T-helper 2 cell treated with Interferon-gamma antibody and Interleukin-4, amounts not matched to agents 5 μg/mL and 100 μg/mL, for 36 hours (primary cell): ENCODE results near the gene EMX1.
"Not testable (repeated sequence)": the region's sequence is repeated elsewhere in the genome, so short reads cannot be mapped to it uniquely, and the experiment has no call there.

Experiments used
- DNase-seq: peaks from one replicate; pipeline ENCODE4 v3.0.0; 2021; ENCODE audit warnings: low spot score
- H3K27ac Mint-ChIP-seq: one replicate; pipeline ENCODE4 v1.8.0; 2021; ENCODE audit warnings: mild to moderate bottlenecking, mixed read lengths
- H3K27me3 Mint-ChIP-seq: one replicate; pipeline ENCODE4 v1.8.0; 2021; ENCODE audit warnings: low read depth, mixed read lengths
- H3K36me3 Mint-ChIP-seq: one replicate; pipeline ENCODE4 v1.8.0; 2021; ENCODE audit warnings: low read depth, mixed read lengths
- H3K4me1 Mint-ChIP-seq: one replicate; pipeline ENCODE4 v1.8.0; 2021; ENCODE audit warnings: low read depth, mixed read lengths
- H3K4me3 Mint-ChIP-seq: one replicate; pipeline ENCODE4 v1.8.0; 2022; ENCODE audit warnings: mild to moderate bottlenecking, moderate library complexity, mixed read lengths
- H3K9me3 Mint-ChIP-seq: one replicate; pipeline ENCODE4 v1.8.0; 2021; ENCODE audit warnings: mixed read lengths

The EMX1 gene

DNA sequence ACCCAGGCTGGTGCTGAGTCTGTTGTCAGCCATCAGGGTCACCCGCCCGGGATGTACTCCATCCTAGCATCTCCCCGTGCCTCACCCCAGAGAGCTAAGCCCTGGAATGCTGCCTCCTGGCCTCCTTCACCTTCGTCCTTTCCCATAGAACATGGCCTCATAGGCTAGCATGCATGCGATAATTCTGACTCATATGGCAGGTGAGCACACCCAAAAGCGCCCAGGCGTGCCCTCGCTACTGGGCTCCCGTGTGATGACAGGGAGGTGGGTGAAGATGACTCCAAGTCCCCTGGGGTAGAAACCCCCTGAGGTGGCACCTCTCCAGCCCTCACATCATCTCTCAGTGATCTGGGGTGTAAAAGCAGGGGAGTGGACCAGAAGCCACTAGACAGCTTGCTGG, 22.8 kb upstream of the EMX1 start:
- no peak for DNase-seq
- Mint-ChIP-seq H3K27me3 (peaks cover 27% of the 10 kb centered on the region), H3K36me3 (no peaks in the 10 kb centered on the region), H3K4me3 (no peak overlapping the region), H3K4me1 (peaks cover 1% of the 10 kb centered on the region), H3K9me3 (no peaks in the 10 kb centered on the region), H3K27ac (no peak overlapping the region)

DNA sequence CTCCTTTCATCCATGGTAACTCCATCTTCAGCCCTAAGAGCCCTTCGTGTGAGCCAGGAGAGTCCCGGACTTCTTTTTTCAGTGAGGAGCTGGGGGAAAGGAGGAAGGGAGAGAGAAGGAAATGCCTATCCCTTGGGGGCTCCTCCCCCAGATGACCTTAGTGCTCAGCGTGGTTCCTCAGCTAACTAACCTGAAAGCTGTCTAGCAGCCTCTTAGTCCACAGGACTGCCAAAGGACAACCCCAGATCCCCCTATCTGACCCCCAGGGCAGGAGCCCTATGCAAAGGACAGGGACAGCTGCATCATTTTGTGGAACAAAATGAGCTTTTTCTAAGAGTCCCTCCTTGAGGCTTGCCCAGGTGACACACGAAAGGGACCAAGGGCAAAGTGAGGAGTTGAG, 22.2 kb upstream of the EMX1 start:
- DNase-seq, result no peak
- H3K4me3 Mint-ChIP-seq, result no peak overlapping the region
- H3K4me1 Mint-ChIP-seq, result peaks cover 1% of the 10 kb centered on the region
- H3K27ac Mint-ChIP-seq, result no peak overlapping the region
- no peaks in the 10 kb centered on the region for H3K9me3 Mint-ChIP-seq
- H3K27me3 Mint-ChIP-seq, result peaks cover 28% of the 10 kb centered on the region
- no peaks in the 10 kb centered on the region for H3K36me3 Mint-ChIP-seq

DNA sequence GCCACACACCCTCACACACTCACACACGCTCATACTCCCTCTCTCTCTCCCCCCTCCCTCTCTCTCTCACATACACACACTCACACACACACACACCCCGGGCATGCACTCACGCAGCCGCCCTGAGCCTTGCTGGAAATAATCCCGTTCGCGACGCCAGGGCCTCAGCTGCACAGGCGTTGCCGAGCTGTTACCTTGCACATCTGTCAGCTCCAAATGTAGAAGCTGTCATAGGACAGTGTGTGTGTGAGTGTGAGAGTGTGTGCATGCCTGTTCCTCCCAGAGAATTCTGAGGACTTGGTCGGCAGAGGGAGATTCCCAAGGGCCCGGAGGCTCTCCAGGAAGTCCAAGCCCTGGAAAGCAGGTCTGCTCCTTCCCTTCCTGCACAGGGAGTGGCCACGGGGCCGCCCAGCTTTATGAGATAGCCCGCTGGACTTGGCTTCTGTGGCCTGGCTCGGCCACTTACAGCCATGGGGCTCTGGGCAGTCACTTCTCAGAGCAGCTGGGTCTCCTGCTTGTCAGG, 21.5 kb upstream of the EMX1 start:
- Mint-ChIP-seq H3K27ac (no peak overlapping the region), H3K9me3 (no peaks in the 10 kb centered on the region), H3K27me3 (peaks cover 32% of the 10 kb centered on the region), H3K4me1 (peaks cover 1% of the 10 kb centered on the region), H3K4me3 (no peak overlapping the region), H3K36me3 (no peaks in the 10 kb centered on the region)
- DNase-seq, result no peak

DNA sequence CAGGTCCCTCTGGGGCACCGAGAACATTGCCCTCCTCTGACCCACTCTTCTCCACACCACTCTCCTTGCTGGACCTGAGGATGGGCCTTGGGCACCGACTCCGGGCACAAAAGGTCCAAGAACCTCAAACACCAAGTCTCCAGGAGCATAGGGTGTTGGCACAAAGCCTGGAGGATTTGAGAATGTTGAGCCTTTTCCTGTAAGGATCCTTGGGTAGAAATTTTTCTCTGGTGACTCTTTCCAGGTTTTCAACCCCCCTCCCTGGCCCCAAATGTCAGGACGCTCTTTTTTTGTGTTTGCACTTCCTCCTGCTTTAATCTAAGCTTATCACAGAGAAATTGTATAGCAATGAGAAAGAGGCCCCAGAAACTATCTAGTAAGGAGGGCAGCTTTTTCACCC, 20.9 kb upstream of the EMX1 start:
- Mint-ChIP-seq H3K4me3 (no peak overlapping the region), H3K9me3 (no peaks in the 10 kb centered on the region), H3K36me3 (no peaks in the 10 kb centered on the region), H3K27me3 (peaks cover 37% of the 10 kb centered on the region), H3K27ac (no peak overlapping the region), H3K4me1 (peaks cover 1% of the 10 kb centered on the region)
- no peak for DNase-seq

DNA sequence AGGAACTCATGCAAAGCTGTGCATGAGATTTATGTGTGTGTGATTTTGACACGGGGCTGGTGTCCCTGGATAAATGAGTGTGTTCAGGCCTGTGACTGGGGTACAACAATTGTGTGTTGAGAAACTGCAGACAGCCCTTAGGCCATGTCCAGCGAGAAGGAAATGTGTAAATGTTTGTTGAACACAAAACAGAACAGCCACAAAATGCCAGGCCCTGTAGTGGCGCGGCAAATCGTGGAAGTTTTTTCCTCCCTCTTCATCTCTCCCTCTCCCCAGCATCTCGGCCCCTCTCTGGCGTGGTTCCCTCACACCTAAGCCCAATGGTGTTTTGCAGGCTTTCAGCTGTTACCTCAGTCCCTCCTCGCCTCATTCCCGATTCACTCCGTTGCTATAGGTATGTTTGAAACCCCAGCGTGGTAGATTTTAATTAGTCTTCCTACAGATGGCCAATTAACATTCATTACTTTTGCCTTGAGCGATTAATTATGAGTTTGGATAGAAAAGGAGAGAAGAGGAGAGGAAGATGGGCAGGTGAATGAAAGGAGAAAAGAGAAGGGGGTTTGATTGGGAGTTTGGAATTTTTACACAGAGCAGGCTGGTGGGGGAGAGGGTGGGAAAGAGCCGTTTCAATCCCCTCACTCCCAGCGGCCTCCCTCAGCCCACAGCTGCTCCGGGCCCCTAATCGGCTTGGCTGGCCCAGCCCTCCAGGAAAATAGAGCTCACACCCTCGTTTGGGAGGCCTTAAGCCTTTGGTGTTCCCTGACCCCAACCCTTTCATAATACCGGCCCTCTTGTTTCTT, 19.3 kb upstream of the EMX1 start:
- Mint-ChIP-seq H3K36me3 (no peaks in the 10 kb centered on the region), H3K4me1 (peaks cover 1% of the 10 kb centered on the region), H3K27ac (no peak overlapping the region), H3K27me3 (peaks cover 48% of the 10 kb centered on the region), H3K4me3 (no peak overlapping the region), H3K9me3 (no peaks in the 10 kb centered on the region)
- no peak for DNase-seq

DNA sequence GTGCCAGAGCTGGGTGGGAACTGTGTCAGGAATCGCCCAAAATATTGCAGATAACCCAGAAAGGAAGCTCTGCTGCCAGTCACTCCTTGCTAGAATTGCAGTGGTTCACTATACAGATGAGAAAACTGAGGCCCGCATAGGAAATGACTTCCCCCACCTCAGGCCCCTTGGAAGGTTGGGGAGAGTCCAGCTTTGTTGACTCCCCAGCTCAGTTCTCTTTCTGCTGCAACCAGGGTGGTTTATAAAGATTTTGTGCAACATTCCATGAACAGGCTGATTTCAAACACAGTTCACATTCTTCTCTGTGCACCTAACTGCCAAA, 18.8 kb upstream of the EMX1 start:
- H3K4me1 Mint-ChIP-seq, result peaks cover 1% of the 10 kb centered on the region
- DNase-seq, result no peak
- no peaks in the 10 kb centered on the region for H3K36me3 Mint-ChIP-seq
- peaks cover 53% of the 10 kb centered on the region for H3K27me3 Mint-ChIP-seq
- H3K4me3 Mint-ChIP-seq, result no peak overlapping the region
- H3K9me3 Mint-ChIP-seq, result no peaks in the 10 kb centered on the region
- H3K27ac Mint-ChIP-seq, result no peak overlapping the region

DNA sequence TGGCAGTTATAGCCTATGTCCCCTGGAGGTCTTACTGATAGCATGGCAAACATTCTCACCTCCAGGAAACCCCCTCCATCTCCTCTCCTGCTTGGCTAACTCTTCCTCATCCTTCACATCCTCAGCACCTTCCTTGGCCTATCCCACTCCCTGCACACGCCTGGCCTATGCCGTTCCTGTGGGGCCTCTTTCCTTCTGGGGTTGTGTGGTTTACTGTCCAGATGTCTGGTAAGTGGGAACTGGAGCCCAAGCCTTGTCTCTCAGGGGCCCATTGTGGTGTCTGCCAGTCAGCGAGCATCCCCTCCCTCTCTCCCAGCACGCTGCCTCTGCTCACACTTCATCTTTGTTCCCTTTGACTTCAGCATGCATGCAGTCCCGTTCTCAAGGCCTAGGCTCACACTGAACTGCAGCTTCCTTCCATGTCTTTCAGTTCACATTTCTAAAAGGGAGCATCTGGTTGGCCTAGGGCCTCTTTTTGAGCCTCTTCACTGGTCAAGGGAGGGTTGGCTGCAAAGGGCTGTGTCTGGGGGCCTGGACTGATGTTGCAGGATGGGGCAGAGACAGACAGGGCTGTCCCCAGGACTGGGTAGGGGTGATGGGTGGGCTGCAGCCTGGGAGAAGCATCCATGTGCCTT, 17.0 kb upstream of the EMX1 start:
- Mint-ChIP-seq H3K36me3 (no peaks in the 10 kb centered on the region), H3K27me3 (peaks cover 61% of the 10 kb centered on the region)

DNA sequence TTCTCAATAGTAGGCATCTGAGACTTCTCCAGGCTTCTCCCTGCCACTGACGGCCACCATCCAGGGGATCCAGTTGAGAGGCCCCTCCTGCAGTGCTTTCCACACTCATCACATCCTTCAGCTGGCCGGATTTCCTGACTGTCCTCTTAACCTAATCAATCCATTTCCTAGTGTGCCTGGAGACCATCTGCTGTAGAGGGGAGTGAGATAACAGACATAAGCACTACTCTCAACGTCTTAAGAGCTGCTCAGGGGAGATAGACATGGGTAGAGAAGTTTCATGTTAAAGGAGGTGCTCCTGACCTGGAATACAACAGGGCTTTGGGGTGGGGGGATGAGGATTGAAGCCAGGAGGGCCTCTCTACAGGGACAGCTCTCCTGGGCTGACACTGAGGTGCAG, 15.9 kb upstream of the EMX1 start:
- no peak overlapping the region for H3K4me3 Mint-ChIP-seq
- no peaks in the 10 kb centered on the region for H3K9me3 Mint-ChIP-seq
- no peaks in the 10 kb centered on the region for H3K36me3 Mint-ChIP-seq

More for the DNA sequence above, 17.0 kb upstream of the EMX1 start:
- Mint-ChIP-seq H3K27ac (no peak overlapping the region), H3K4me3 (no peak overlapping the region), H3K4me1 (peaks cover 1% of the 10 kb centered on the region), H3K9me3 (no peaks in the 10 kb centered on the region)
- DNase-seq, result no peak

DNA sequence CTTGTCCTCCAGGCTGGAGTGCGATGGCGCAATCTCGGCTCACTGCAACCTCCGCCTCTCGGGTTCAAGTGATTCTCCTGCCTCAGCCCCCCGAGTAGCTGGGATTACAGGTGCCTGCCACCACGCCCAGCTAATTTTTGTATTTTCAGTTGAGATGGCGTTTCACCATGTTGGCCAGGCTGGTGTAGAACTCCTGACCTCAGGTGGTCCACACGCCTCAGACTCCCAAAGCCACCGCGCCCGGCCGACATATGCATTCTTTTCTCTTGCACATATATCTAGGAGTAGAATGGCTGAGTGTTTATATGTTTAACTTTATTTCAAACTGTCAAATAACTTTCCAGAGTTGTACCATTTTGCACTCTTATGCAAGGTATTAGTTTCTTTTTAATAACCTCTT, 9.9 kb upstream of the EMX1 start:
- DNase-seq, H3K9me3 Mint-ChIP-seq, H3K36me3 Mint-ChIP-seq, H3K27ac Mint-ChIP-seq, H3K4me1 Mint-ChIP-seq, H3K4me3 Mint-ChIP-seq: not testable (repeated sequence)
- H3K27me3 Mint-ChIP-seq, result peaks cover 76% of the 10 kb centered on the region

More for the DNA sequence above, 15.9 kb upstream of the EMX1 start:
- no peaks in the 10 kb centered on the region for H3K4me1 Mint-ChIP-seq
- H3K27me3 Mint-ChIP-seq, result peaks cover 64% of the 10 kb centered on the region
- no peak for DNase-seq
- H3K27ac Mint-ChIP-seq, result no peak overlapping the region

DNA sequence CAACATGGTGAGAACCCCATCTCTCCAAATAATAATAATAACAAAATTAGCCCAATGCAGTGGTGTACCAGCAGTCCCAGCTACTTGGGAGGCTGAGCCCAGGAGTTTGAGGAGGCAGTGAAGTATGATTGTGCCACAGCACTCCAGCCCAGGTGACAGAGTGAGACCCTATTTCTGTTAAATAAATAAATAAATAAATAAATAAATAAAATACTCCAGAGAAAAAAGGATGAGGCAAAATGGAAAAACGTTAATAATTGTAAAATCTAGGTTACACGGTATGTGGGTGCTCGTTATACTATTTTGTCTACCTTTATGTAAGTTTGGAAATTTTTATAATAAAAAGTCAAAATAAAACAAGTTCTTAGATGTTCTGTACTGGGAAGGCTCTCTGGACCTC, 8.6 kb upstream of the EMX1 start:
- Mint-ChIP-seq H3K4me3 (no peak overlapping the region), H3K4me1 (no peaks in the 10 kb centered on the region), H3K9me3 (no peaks in the 10 kb centered on the region), H3K27ac (no peak overlapping the region), H3K36me3 (no peaks in the 10 kb centered on the region), H3K27me3 (peaks cover 73% of the 10 kb centered on the region)
- no peak for DNase-seq

DNA sequence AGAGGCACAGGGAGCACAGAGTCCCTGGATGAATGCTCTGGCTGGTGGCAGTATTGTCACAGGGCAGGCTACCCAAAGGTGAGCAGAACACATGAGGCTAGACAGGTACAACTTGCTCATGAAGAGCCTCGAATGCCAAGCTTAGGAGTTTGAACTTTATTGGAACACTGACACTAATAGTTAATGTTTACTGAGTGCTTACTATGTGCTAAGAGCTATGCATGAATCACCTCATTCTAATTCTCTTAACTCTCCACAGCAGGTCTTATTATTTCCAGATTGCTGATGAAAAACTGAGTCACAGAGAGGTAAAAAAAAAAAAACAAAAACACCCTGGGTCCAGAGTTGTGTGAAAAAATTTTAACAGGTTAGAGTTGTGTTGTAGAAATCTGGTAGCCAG, 6.1 kb upstream of the EMX1 start:
- Mint-ChIP-seq H3K36me3 (no peaks in the 10 kb centered on the region), H3K4me1 (no peaks in the 10 kb centered on the region), H3K9me3 (no peaks in the 10 kb centered on the region), H3K27me3 (peaks cover 76% of the 10 kb centered on the region), H3K4me3 (no peak overlapping the region), H3K27ac (no peak overlapping the region)
- DNase-seq, result no peak

DNA sequence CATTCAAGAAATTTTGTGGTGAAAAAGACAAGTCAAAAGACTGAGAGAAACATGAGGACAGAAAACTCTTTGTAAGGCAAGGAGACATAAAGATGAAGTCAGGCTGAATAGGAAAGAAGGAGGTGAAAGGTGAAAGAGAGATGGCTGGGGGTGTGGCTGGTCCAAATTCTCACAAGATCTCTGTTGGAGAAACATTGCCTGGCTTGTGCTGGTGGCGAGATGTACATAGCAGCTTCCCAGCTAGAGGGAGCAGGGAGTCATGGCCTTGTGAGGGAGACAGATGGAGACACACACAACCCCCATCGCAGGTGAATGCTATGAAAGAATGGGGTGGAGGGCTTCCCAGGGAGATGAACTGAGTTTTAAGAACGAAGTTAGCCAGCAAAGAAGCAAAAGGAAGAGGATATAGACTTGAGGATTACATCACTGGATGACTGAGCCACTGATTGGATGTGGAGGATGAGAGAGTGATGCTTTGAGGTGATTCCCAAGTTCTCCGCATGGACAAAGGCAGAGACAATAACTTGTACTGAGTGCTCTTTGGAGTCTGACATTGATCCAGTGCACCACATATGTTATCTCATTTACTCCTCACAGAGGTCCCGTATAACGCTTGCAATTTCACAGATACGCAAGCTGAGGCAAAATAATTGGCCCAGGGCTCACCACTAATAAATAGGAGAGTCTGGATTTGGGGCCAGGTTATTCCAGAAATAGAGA, 3.7 kb upstream of the EMX1 start:
- Mint-ChIP-seq H3K27ac (no peak overlapping the region), H3K4me3 (no peak overlapping the region), H3K4me1 (peaks cover 4% of the 10 kb centered on the region), H3K36me3 (no peaks in the 10 kb centered on the region), H3K9me3 (no peaks in the 10 kb centered on the region), H3K27me3 (peaks cover 76% of the 10 kb centered on the region)
- no peak for DNase-seq

DNA sequence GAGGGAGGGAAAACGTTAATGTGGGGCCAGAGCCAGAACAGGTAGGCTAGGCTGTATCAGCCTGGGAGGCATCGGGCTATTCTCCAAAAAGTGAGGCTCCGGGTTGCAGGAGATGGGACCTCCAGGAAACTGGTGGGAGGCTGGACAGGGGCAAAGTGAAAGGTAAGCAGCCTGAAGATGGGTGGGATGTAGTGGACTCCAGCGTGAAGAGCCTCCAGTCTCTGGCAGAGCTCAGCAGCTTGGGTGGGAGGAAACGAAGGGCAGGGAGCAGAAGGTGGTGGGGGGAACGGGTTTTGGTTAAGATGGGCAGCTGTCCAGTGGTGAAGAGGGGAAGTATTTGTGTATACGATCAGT, 3.1 kb upstream of the EMX1 start:
- no peak overlapping the region for H3K4me3 Mint-ChIP-seq

DNA sequence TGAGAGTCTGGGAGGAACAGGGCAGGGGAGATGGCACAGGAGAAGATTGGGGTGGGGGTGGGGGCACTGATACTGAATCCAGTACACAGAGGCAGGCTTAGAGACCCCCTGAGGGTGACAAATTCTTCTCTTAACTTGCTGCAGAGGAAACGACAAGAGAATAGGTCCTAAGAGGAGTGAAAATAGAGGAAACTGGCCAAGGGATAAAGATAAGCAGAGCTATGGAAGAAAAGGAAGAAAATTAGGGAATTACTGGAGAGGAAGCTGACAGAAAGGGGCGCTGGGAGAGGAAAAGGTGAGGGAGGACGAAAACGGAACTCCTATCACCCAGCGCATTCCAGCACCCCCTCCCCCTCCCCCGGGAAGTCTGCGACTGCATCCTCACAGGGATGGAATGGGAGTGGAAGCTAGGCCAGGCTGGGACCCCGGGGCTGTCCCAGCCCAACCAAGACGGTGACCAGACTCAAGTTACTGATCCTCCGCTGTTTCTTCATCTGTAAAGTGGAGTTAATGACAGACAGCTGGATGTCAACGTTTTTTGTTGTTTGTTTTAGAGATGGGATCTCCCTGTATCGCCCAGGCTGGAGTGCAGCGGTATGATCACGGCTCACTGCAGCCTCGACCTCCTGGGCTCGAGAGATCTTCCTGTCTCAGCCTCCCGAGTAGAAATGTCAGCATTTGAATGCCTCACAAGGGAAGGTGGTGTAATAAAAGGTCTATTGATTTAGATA, 2.6 kb upstream of the EMX1 start:
- DNase-seq, result no peak
- peaks cover 8% of the 10 kb centered on the region for H3K4me1 Mint-ChIP-seq
- H3K27me3 Mint-ChIP-seq, result peaks cover 79% of the 10 kb centered on the region
- no peaks in the 10 kb centered on the region for H3K36me3 Mint-ChIP-seq
- H3K4me3 Mint-ChIP-seq, result peak overlapping the region; percentile 6
- H3K27ac Mint-ChIP-seq, result peak overlapping the region; percentile 2
- no peaks in the 10 kb centered on the region for H3K9me3 Mint-ChIP-seq

More for the DNA sequence above, 3.1 kb upstream of the EMX1 start:
- H3K36me3 Mint-ChIP-seq, result no peaks in the 10 kb centered on the region
- DNase-seq, result no peak
- H3K4me1 Mint-ChIP-seq, result peaks cover 4% of the 10 kb centered on the region
- no peak overlapping the region for H3K27ac Mint-ChIP-seq
- H3K27me3 Mint-ChIP-seq, result peaks cover 79% of the 10 kb centered on the region
- H3K9me3 Mint-ChIP-seq, result no peaks in the 10 kb centered on the region
